Umbilical cord (tissue), 2 donors: ENCODE data around the gene SBF2. TPM values are rescaled to one million over a fixed set of nuclear protein-coding genes. Genes with fewer than 3 reads are reported as not detected.
"Not testable (repeated sequence)": the region's sequence is repeated elsewhere in the genome, so short reads cannot be mapped to it uniquely, and the experiment has no call there.

Experiments
- DNase-seq: peaks from one replicate; pipeline ENCODE4 v3.0.0-alpha.2; 2015; ENCODE audit warnings: low spot score
- total RNA-seq: library from RNA; depleted of rRNA; stranded (reverse); fragments of >200 nt; gene quantifications from one replicate; pipeline ENCODE4 v1.2.3, GENCODE V29; 2014; ENCODE audit warnings: low replicate concordance; ENCODE audit not compliant: insufficient read depth

Gene SBF2
- total RNA-seq, 1 donor from 2014 or later, result 85.7 TPM

DNA sequence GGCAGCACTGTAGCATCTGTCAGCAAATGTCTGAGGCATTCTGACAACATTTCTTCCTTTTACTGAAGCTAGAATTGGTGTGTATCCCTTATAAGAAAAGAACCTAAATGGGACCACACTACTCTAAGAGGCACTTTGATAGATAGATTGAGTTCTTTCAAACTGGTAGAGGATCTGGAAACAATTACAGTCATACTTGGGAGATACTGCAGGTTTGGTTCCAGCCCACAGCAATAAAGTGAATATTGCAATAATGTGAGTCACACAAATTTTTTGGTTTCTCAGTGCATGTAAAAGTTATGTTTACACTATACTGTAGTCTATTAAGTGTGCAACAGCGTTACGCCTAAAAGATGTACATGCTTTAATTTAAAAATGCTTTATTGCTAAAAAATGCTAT lies 96.9 kb downstream of the SBF2 start:
- DNase-seq, result no peak

DNA sequence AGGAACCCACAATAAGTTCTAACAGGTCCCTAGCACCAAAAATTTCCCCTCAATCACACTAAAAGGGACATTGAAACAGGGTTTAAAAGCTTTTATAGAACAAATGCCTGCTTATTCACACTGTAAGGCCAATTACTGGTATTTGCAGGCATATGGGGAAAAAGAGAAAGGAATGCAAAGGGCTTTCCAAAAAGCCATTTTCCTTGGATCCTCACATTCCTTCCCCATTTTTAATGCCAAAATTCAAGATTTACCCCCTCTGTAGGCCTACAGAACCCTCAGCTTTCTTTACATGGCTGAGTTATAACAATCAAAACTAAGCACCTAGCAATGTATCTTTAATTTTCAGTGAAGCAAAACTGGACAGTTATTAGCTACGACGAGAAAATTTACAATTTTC lies 102.0 kb downstream of the SBF2 start:
- no peak for DNase-seq

DNA sequence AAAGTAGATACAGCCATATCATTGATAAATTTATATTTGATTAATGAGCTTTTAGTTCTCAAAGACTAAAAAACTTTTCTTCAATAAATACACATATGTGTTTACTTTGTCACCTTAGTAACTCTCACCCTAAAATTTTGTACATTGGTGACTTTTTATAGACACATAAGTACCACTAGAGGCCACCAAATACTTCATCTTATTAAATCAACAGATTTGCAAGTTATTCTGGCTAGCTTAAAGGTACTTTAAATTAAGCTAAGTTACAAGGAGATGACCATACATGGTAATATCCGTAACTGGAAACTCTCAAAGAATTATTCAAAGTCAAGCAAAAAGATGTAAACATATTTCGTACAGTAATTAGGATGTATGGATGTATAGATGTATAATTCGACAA lies 112.2 kb downstream of the SBF2 start:
- DNase-seq, result no peak

DNA sequence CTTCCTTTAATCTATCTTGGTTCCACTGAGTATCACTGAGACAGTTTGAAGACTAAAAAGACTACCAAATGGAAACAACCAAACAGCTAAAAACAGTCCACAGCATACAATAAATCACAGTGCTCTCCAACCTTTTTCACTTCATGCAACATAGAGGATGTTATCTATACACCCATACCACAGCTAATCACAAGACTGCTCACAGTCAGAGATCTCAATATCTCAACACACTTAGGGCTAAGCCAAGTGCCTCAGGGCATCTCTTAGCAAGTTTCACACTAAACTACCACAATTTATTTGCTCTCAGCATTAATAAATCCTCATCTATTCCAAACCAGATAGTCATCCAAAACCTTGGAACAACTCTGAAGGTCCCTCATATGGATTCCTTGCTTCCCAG lies 129.4 kb downstream of the SBF2 start:
- no peak for DNase-seq

DNA sequence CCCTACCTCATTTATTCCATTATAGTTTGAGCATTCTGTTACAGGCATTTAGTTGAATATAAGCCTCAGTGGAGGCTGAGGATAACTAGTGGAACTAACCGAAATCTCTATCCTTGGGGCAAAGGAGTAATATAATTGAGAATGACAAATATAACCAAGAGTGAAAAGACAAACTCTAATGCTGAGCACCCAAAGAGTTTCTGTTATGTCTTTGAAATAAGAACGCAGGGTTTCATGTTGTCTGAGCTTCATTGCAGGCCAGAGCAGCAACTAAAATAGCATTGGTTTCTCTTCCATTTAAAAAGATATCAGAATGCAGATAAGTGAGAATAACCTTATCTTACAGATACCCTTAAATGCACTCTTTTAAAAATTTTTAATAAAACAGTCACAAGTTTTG lies 131.8 kb downstream of the SBF2 start:
- DNase-seq, result no peak

DNA sequence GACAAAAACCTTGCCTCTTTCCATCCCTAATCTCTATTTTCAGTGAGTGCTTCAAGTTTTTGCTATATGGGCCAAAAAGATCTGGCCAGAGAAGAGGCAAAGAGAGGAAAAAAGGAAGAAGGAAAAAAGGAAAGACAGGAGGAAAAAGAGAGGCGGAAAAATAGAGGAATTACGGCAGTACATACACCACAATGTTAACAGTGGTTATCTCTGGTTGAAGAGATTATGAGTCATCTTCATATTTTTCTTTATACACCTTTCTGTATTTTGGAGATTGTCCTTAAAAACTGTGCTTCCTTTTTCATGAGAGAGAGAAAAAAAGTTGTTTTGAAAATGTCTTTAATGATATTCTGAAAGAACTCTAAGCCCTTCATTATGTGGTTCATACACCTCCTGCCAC lies 133.7 kb downstream of the SBF2 start:
- no peak for DNase-seq

DNA sequence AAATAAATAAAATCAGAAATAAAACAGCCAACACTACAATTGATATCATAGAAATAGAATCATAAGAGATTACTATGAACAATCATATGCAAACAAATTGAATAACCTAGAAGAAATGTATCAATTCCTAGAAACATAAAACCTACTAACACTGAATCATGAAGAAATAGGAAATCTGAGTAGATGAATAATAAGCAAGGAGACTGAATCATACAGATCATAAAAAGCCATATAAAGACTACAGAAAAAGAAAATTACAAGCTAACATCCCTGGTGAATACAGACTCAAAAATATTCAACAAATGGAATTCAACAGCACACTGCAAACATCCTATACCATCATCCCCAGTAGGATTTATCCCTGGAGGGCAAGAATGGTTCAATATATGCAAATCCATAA lies 135.6 kb downstream of the SBF2 start:
- DNase-seq, result no peak

GRCh38 chr11:10155793-10156490 lies 138.1 kb downstream of the SBF2 start:
- DNase-seq, result no peak

DNA sequence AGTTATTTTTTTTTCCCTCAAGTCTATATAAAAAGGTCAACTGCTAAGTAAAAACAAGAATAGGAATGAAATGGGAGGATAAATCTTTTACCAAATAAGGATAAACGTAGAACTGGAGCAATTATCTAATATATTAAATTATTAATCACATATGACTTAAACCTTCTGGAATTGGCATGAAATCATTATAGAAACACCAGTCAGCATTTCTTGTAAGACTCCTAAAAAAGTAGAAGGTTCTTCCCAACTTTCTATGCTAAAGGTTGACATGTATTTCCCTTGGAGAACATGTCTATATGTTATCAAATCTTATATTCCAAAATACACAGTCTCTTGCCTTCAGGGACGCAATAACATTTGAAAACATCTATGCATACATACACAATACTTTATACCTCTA lies 143.2 kb downstream of the SBF2 start:
- no peak for DNase-seq

DNA sequence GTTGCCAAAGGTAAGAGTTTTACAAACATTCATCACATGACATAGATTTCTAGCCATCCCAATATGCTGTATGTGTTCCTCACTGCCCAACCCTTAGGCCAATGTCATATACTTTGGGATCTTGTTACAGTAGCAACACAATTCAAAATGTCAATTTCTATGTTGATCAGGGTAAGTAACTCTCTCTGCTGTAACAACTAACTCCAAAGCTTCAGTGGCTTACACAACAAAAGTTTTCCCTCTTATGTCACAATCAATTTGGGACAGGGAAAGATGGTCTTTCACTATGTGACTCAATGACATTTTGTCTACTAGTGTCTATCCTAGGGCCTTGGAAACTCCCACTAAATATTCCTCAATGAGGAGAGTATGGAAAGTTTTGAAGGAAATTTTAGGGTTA lies 144.5 kb downstream of the SBF2 start:
- DNase-seq, result no peak

DNA sequence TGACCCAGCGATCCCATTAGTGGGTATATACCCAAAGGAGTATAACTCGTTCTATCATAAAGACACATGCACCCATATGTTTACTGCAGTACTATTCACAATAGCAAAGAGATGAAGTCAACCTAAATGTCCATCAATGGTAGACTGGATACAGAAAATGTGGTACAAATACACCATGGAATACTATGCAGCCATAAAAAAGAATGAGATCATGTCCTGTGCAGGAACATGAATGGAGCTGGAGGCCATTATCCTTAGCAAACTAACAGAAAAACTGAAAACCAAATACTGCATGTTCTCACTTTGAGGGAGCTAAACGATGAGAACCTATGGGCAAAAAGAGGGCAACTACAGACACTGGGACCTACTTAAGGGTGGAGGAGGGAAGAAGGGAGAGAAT lies 146.8 kb downstream of the SBF2 start:
- no peak for DNase-seq

DNA sequence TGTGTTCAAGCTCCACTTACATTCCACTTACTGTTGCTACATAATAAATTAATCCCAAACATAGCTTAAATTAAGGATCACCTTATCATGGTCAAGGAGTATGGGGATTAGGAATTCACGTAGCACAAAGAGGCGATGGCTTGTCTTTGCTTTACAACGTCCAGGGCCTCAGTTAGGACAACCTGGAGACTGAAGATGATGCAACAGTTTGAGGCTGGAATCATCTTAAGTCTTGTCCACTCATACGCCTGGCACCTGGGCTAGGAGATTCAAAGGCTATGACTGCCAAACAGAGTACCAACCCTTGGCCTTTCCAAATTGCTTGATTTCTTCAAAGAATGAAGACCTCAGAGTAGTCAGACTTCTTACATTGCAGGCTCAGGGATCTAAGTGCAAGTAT lies 149.1 kb downstream of the SBF2 start:
- DNase-seq, result no peak

DNA sequence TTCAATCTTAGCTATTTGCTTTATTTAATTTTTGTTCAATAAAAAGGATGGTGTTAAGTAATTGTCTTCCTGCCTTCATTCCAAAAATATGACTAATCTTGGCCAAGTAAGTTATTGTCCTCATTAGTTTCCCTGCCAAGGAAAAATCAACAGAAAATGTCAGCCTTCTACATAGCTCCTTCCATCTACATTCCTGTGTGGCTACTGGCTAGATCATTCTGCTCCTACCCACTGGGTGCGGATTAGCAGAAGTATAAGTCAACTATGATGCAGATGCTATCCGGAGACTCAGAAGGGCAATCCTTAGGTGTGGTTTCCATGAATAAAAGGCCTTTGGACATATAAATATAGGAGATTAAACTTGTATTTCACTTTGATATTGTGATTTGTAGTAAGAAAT lies 154.4 kb downstream of the SBF2 start:
- no peak for DNase-seq

DNA sequence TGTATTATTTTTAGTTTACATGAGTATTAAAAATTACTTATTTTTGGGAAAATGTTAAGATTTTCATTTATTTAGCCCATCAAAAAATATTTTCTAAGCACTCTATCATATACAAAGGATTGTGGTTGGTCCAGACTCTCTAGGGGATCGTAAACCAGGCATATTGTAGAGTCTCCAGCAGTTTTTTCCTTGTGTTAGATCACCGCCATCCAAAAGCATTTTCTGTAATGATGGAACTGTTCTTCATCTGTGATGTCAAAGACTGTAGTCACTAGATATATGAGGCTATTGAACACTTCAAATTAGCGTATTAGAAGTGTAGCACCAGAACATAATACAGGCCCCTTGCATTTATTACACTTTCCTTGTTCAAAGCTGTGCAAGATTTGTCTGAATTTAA lies 154.9 kb downstream of the SBF2 start:
- DNase-seq, result no peak

DNA sequence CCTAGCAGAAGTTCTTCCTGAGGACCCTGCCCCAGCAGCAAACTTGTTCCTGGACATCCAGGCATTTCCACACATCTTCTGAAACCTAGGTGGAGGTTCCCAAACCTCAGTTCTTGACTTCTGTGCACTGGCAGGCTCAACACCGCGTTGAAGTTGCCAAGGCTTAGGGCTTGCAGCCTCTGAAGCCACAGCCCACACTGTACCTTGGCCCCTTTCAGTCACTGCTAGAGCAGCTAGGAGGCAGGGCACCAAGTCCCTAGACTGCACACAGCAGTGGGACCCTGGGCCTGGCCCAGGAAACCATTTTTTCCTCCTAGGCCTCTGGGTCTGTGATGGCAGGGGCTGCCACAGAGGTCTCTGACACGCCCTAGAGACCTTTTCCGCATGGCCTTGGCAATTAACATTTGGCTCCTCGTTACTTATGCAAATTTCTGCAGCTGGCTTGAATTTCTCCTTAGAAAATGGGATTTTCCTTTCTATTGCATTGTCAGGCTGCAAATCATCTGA lies 159.0 kb downstream of the SBF2 start:
- no peak for DNase-seq

DNA sequence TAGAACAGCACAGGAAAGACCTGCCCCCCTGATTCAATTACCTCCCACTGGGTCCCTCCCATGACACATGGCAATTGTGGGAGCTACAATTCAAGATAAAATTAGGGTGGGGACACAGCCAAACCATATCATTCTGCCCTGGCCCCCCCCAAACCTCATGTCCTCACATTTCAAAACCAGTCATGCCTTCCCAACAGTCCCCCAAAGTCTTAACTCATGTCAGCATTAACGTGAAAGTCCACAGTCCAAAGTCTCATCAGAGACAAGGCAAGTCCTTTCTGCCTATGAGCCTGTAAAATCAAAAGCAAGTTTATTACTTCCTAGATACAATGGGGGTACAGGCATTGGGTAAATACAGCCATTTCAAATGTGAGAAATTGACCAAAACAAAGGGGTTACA lies 159.8 kb downstream of the SBF2 start:
- DNase-seq, result not testable (repeated sequence)

GRCh38 chr11:10133251-10133650 lies 160.8 kb downstream of the SBF2 start:
- not testable (repeated sequence) for DNase-seq

GRCh38 chr11:10130875-10131274 lies 163.1 kb downstream of the SBF2 start:
- DNase-seq, result no peak

- DNase-seq, result not testable (repeated sequence)
Observed at GRCh38 chr11:10129184-10129583, 164.8 kb downstream of the SBF2 start.

- DNase-seq, result no peak
Observed at GRCh38 chr11:10125522-10126133, 168.4 kb downstream of the SBF2 start.

DNA sequence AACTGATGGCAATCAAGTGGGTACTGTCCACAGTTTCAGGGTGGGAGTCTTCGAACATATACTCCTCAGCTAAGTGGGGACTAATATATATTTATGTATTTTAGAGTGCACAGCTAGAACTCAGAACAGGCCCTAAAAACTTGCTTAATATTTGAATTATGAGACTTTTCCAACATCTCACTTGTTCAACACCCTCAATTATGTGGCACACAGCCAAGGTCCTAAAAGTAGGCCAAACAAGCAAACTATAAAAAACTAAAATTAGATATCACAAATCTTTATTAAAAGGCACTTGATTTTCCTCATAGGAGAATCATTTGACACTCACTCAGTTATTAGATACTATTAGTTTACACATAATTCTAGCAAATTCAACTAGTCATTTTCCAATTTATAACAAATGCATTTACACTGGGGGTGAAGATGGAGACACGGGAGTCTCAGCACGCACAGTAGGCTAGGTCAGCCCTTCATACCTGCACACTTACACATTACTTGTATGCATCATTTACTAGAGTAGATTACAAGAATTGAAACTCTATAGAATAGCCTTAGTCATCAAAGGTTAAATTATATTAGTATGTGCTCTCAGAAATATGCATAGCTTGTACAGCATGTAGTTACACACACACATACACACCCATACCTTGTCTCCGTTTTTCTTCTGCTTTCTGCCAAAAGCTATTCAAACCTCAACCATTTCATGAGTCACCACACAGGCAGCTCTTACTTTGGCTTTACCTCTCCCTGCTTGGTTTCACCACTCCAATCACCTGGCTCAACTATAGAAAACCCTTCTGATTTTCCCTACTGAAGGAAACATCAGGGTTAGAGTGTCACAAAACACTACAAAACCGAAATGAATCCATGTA lies 171.5 kb downstream of the SBF2 start:
- DNase-seq, result peak; percentile 27

- no peak for DNase-seq
Observed at GRCh38 chr11:10118865-10119264, 175.2 kb downstream of the SBF2 start.
